ENCODE data around the gene IGLL5. TPM values are rescaled to one million over a fixed set of nuclear protein-coding genes. Genes with fewer than 3 reads are reported as not detected.

Gene IGLL5
- not detected for total RNA-seq
- long read RNA-seq = 0 reads

DNA sequence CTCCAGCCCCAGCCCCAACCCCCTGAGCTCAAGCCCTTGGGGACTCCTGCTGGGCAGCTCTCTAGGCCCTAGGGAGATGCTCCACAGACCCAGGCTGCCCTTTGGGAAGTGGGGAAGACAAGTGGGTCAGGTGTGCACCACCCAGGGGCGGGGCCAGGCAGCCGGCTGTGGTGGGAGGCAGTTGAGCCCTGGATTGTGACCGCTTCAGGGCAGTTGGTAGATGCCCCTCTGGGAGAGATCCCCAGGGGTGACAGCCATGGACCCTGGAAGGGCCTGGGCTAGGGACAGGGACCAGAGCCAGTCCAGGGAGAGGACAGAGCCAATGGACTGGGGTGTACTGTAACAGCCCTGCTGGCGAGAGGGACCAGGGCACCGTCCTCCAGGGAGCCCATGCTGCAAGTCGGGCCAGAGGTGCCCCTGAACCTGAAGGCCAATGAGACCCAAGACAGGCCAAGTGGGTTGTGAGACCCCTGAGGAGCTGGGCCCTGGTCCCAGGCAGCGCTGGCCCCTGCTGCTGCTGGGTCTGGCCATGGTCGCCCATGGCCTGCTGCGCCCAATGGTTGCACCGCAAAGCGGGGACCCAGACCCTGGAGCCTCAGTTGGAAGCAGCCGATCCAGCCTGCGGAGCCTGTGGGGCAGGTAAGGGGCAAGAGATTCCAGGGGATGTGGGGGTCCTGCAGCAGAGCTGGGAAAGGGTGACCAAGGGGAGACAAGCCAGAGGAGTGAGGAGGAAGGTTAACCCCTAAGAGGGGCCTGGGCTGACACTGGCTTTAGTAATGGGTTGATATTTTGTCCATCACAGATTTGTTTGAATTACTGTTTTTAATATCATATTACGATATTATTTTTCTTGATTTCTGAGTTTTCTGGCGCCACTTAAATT lies at the start of gene IGLL5:
Gene IGLL5, plus strand, starts transcription at position 196 of the 883 bp plus-strand sequence. Its CDS starts 238 bp downstream, at position 434.
- intact Hi-C loops (cut with DNase I) = no loop called here
- DNase-seq (ENCODE audit: missing footprints) = no peak
- ATAC-seq = no peak

DNA sequence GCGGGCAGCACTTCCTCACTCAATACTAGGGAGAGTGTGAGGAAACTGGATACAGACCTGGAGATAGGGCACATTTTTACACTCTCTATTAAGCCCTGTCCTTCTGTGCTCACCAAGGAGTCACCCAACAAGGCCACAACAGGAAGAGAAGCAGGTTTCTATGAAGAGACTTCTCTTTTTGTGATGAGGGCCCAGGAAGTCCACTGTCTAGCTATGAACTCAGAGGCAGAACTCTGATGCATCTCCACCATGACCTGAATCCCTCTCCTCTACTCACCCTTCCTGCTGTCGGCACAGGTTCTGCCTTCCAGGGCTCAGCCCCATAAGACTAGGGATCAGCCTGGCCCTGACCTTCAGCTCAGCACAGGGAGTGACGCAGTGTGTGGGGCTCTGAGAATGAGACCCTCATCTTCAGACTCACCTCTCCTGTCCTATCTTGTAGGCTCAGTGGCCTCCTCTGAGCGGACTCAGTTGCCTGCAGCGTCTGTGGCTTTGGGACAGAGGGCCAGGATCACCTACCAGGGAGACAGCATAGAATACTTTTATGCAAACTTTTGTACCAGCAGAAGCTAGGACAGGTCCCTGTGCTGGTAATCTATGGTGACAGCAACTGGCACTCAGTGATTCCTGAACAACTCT lies 49.3 kb upstream of the IGLL5 start:
- intact Hi-C loops (cut with DNase I) = no loop called here
- no peak for DNase-seq (ENCODE audit: missing footprints)
- ATAC-seq = no peak

DNA sequence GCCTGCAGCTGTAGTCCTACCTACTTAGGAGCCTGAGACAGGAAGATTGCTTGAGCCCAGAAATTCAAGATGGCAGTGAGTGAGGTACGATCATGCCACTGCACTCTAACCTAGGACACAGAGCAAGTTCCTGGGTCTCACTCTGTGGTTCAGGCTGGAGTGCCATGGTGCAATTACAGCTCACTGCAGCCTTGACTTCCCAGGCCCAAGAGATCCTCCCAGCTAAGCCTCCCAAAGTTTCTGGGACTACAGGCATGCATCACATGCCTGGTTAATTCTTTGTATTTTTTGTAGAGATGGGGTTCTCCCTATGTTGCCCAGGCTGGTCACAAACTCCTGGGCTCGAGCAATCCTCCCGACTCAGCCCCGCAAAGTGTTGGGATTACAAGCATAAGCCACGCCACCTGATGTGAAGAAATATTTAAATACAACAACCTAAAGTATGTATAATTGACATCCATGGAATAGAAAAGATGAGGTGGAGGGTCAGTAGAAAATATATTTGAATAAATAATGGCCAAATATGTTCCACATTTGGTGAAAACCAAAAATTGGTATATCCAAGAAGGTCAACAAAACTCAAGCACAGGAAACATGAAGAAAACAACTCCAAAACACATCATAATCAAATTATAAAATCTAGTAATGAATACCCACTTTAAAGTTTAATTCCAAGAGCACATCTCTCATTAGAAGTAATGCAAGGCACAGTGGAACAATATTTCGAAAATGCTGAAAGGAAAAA lies 47.9 kb upstream of the IGLL5 start:
- intact Hi-C loops (cut with DNase I) = loop anchor here (10.0 kb wide), 1 partner anchor 285 kb away; no protein-coding TSS in a partner anchor
- ATAC-seq = no peak

DNA sequence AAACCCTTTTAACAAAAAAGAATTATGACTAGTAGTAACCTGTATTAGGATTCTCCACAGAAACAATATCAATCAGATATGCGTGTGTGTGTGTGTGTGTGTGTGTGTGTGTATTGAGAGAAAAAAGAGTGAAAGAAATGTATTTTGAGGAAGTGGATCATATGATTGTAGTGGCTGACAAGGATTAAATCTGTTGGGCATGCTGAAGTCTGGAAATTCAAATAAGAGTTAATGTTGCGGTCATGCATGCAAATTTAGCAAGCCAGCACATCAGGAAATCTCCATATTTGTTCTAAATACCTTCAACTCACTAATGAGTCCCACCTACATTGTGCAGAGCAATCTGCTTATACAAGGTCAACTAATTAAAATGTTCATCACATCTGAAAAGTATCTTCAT lies 46.8 kb upstream of the IGLL5 start:
- ATAC-seq (no peak), DNase-seq (ENCODE audit: missing footprints) (no peak)
- intact Hi-C loops (cut with DNase I) = loop anchor here (10.0 kb wide), 1 partner anchor 284 kb away; no protein-coding TSS in a partner anchor

More for the DNA sequence above, 47.9 kb upstream of the IGLL5 start:
- DNase-seq (ENCODE audit: missing footprints) = no peak

DNA sequence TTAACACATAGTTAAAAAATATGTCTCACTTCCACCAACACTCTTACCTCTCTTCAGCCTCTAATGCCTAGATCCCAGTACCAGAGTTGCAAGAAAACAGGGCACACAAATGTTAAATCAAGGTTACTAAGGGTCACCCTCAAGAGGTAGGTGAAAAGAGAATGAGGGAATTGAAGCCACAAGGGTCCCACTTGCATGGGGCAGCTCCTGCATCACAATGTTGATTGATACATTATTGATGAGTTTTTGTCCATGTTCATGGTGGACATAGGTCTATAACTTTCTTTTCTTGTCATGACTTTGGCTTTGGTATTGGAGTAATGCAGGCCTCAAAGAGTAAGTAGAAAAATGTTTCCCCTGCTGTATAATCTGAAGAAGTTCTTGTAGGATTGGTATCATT lies 46.0 kb upstream of the IGLL5 start:
- intact Hi-C loops (cut with DNase I) = loop anchor here (10.0 kb wide), 1 partner anchor 283 kb away; no protein-coding TSS in a partner anchor
- ATAC-seq (no peak), DNase-seq (ENCODE audit: missing footprints) (no peak)

DNA sequence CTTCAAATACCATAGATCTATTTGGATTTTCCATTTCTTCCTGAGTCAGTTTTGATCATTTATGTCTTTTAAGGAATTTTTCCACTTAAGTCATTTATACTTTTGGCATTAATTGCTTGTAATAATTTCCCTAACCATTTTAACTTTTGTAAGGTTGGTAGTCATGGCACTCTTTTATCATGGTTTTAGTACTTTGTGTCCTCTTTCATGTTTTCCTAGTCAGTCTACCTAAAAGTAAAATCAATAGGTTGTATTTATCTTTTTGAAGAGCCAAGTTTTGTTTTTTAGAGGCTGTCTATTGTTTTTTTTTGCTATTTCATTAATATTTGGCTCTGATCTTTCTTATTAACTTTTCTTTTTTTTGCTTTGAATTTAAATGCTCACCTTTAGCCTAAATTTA lies 45.5 kb upstream of the IGLL5 start:
- DNase-seq (ENCODE audit: missing footprints) (no peak), ATAC-seq (no peak)
- intact Hi-C loops (cut with DNase I) = loop anchor here (10.0 kb wide), 1 partner anchor 283 kb away; no protein-coding TSS in a partner anchor

DNA sequence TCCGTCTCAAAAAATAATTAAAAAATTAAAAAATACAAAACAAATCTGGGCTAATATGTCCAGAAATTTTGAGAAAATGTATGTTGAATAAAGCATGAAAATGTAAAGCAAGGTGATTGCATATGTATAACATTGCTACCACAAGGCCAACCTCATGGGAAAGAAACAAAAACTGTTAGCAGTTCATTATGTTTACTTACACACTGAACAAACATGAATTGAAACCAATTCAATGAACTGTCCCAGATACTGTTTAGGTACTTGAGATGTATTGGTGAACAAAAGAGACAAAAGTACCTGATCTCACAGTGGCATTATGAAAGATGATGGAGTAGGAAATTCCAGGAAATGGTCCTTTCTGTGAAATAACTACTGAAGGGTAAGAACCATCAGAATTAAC lies 43.8 kb upstream of the IGLL5 start:
- no peak for DNase-seq (ENCODE audit: missing footprints)
- intact Hi-C loops (cut with DNase I) = loop anchor here (10.0 kb wide), 1 partner anchor 281 kb away; no protein-coding TSS in a partner anchor

DNA sequence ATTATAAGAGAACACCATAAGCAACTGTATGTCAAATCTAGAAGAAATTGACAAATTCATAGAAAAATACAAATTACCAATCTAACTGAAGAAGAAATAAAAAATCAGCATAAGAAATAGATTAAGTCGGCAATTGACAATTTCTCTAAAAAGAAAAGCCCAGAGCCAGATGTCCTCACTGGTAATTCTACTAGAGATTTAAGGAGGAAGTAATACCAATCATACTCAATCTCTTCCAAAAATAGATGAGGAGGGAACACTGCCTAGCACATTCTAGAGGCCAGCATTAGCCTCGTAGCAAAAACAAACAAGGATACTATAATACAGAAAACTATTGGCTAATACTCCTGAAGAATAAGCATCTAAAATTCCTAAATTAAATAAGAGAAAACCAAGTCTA lies 40.4 kb upstream of the IGLL5 start:
- intact Hi-C loops (cut with DNase I) = loop anchor here (5.0 to 10.0 kb wide), 2 partner anchors 110 to 278 kb away; no protein-coding TSS in a partner anchor
- DNase-seq (ENCODE audit: missing footprints) = no peak
- ATAC-seq = no peak

More for the DNA sequence above, 43.8 kb upstream of the IGLL5 start:
- no peak for ATAC-seq

DNA sequence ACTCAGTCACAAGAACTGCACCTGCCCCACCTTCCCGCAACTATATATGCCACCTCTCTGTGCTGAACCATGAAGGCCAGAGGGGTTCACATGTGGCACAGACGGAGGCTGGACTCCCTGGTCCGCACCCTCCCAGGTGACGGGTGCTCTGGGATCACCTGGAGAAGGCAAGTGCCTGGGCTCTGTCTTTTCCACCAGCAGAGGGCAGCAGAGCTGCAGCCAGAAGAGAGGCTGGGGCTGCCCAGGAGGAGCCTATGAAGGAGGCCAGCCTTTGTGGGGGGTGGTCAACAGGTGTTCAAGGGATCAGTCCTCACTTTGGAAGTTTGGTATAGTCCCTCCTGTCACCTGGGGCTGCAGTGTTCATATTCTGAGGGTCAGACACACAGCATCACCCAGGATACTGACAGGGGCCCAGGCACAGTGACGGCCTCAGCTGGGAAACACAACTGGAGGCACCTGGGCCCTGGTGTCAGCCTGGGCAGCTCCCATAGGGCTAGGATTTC lies 39.2 kb upstream of the IGLL5 start:
- DNase-seq (ENCODE audit: missing footprints) (no peak), ATAC-seq (peak; percentile 52)
- intact Hi-C loops (cut with DNase I) = loop anchor here (5.0 to 10.0 kb wide), 2 partner anchors 109 to 276 kb away; no protein-coding TSS in a partner anchor

DNA sequence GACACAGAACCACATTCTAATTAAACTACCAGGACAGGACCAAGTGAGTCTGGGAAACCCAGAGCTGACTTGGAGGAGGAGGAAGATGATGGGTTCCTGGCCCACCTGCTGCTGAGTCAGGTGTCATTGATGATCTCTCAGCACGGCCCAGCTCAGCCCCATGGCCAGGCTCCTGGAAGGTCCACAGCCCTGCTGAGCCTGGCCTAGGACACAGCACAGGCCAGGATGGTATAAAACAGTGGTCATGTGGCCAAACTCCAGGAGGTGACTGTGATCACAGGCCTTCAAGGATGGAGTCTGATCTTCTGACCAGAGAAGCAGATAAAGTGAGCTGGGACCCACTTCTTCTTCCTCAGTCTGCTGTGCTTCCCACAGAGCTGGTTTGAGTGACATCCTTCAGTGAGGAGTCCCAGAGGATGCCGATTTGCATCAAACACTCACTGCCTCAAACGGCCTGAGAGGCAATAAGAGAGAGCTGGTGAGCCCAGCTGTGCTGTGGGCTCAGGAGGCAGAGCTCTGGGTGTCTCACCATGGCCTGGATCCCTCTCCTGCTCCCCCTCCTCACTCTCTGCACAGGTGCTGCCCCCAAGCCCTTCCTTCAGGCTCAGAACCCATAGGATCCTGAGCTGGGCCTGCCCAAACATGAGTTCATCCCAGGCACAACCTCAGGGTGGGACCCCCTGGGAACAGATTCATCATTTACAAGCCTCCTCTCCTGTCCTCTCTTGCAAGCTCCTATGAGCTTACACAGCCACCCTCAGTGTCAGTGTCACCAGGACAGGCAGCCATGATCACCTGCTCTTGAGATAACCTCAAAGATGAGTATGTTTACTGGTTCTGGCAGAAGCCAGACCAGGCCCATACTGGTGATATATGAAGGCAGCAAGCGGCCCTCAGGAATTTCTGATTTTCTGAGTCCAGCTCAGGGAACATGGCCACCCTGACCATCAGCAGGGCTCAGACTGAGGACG lies 37.7 kb upstream of the IGLL5 start:
- ATAC-seq = no peak
- intact Hi-C loops (cut with DNase I) = loop anchor here (5.0 to 10.0 kb wide), 2 partner anchors 107 to 275 kb away; no protein-coding TSS in a partner anchor
- DNase-seq (ENCODE audit: missing footprints) = no peak

DNA sequence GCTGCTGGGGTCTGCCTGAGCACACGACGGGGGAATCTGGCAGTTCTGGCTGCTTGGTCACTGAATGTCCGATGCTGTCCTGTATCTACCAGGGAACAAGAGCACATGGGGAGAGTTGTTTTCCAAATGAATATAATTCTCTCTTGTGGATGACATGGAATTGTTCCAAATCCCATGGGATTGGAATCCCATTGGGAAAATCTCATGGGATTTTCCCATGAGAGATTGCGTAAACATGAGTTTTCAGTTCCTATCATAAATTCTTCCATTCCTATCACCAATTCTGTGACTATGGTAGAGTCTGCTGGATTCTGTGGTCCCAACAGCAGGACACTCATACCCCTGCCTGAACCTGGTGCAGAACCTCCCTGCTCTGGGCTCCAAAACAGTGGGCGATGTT lies 35.6 kb upstream of the IGLL5 start:
- DNase-seq (ENCODE audit: missing footprints) (no peak), ATAC-seq (no peak)
- intact Hi-C loops (cut with DNase I) = no loop called here

DNA sequence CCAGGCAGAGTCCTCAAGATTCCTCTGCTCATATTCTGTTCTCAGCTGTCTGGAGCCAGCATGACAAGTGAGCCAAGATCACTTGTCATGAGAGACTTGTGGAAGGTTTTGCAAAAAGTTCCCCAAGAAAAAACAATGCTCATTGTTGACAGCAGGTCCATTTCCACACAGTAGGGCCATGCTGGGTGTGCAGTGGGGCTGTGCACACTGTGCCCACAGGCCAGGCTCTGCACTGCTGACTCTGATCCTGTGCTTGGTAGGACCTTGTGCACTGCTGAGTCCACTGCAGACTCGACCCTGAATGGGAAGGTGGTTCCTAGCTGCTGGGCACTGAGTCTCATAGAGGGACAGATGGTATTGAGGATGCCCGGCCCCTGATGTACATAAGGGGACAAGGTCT lies 33.9 kb upstream of the IGLL5 start:
- intact Hi-C loops (cut with DNase I) = no loop called here
- ATAC-seq (no peak), DNase-seq (ENCODE audit: missing footprints) (no peak)

DNA sequence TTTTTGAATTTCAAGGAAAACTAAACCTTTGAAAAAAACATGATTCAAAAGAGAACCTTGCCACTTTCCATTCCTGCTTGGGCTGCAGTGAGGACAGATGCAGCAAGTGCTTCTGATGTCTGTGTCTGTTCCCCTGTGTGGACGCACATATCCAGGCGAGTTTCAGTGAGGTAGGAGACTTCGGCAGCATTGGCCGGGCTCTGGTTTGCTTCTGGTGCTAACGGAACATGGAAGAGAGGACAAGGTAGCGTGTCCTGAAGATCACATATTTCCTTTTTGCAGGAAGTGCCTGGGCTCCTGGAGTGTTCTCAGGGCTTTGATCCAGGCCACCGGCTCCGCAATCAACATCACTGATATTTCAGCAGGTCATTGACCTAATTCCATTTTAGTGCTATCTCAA lies 33.1 kb upstream of the IGLL5 start:
- DNase-seq (ENCODE audit: missing footprints) (no peak), ATAC-seq (no peak)
- intact Hi-C loops (cut with DNase I) = no loop called here

DNA sequence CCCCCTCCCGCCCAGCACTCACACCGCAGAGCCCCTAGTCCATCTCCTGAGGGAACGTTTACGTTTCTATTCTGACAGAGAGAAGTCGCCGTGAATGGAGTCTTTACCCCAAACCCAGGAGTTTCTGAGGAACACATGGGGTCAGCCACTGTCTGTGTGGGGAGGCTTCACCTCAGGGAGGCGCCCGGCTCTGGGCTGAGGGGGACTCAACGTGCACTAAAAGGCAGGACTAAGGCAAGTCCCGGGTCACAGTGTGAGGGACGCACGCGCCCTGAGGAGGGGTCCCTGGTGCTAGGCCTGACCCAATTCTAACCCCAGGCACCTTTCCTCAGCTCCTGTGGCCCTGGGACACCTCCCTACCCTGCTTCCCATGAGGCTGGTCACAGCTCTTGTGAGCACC lies 32.5 kb upstream of the IGLL5 start:
- DNase-seq (ENCODE audit: missing footprints) (no peak), ATAC-seq (no peak)
- intact Hi-C loops (cut with DNase I) = no loop called here

DNA sequence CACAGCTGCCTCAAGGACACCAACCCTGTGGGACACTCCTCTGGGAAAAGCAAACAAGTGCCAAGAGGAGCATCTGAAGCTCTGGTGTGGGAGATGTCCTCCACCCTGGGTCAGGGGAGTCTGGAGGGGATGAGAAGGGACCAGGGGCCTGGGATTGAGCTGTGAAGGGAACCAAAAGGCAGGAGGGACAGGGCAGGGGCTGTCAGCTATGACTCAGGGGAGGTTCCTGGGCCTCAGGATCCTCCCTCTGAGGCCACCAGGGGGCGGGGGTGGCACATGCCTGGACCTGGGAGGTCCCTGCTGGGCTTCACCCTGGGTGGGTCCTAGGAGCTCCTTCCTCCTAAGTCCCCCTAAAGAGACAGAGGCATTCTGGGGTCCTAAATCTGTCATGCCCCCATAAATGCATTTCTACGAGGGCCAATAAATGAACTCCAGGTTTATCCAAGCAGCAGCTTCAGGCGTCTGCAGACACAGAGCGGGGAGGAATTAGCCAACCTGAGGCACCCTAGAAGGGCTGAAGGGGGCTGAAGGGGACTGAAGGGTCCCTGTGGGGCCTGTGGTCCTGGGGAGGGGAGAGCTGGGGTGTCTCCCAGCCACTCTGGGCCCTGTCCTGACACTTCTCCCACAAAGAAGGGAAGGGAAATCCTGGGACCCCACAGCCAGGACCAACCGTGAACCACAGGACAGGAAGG lies 31.9 kb upstream of the IGLL5 start:
- intact Hi-C loops (cut with DNase I) = no loop called here
- no peak for ATAC-seq
- DNase-seq (ENCODE audit: missing footprints) = no peak

DNA sequence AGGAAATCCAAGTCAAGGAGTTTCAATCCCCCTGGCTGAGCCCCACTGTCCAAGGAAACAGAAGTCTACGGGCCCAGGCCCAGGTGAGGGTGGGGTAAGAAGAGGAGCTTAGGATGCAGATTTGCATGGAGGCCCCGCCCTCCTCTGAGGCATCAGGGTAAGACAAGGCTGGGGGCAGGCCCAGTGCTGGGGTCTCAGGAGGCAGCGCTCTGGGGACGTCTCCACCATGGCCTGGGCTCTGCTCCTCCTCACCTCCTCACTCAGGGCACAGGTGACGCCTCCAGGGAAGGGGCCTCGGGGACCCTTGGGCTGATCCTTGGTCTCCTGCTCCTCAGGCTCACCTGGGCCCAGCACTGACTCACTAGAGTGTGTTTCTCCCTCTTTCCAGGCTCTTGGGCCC lies 31.3 kb upstream of the IGLL5 start:
- ATAC-seq (no peak), DNase-seq (ENCODE audit: missing footprints) (no peak)
- intact Hi-C loops (cut with DNase I) = no loop called here

All from Right ventricle myocardium inferior (tissue), 1 donor.